HG02981 (cell line): ENCODE results near the gene CRP.
"Not testable (repeated sequence)": the region's sequence is repeated elsewhere in the genome, so short reads cannot be mapped to it uniquely, and the experiment has no call there.

Source experiments
- ATAC-seq: cut with Tn5 transposase; IDR thresholded peaks from one replicate; pipeline ENCODE4 v1.9.1; 2021; ENCODE audit warnings: mild to moderate bottlenecking, moderate library complexity; ENCODE audit not compliant: unreplicated experiment

Gene CRP

DNA sequence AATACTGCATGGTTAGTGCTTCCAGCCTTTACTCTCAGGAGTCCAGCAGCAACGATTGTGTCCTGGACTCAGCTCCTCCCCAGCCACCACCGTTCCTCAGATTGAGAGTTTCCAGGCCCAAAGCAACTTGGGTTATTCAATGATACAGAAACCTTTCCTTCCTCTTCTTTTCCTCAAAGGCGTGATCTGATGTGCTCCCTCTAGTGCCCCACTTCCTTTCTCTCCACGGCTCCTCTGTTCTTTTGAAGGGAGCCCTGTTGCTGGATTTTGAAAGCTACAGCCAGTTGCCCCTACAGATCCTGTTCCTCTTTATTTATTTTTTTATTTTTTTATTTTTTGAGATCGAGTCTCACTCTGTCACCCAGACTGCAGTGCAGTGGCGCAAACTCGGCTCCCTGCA lies 14.1 kb downstream of the CRP start:
- no peak for ATAC-seq

DNA sequence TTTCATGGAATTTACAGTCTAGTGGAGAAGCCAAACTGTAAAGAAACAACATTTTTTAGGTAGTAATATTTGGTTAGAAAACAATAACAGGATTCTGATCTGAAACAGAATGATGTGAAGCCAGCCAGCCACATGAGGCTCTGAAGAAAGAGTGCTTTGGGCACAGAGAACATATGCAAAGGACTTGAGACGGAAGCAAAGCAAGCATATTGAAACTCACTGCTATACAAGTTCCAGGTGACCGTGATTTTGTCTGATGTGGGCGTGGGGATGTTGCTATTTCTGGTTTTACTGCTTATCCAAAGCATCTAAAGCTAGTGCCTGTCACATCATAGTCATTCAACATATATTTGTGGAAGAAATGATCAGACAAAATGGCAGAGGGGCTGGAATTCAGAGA lies 14.7 kb downstream of the CRP start:
- ATAC-seq = no peak

GRCh38 chr1:159699246-159699645 lies 15.1 kb downstream of the CRP start:
- no peak for ATAC-seq

- ATAC-seq = no peak
Measured at GRCh38 chr1:159687511-159687910, 26.9 kb downstream of the CRP start.

DNA sequence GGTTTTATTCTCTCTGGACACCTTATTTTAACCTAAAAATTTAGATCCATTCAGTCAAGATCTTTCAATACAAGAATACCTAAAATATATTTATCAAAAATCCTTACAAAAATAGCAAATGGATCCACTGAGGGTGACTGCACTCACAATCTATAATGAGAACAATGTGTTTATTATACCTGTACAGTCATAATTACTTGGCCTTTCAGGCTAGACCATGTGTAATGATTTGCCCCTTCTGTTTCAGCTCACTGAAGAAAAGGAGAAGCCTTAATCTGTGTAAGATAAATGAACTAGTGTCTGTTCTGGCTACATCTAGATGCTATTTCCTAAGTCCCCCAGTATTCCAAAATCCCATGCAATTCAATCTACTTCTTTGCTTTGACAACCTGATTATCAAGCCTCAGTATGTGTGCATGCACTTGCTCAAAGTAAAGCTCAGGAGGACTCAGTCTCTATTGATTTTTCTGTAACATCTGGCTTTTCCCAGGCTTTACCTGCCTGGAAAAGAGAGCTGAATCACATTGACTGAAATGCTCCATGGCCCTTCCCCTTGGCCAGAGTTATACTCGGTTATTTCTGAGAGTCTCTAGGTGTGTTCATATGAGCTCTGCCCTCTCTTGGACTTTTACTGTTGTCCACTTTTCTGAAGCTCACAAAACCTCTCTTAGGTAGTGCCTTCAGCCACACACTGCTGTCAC lies 27.6 kb downstream of the CRP start:
- ATAC-seq = no peak

DNA sequence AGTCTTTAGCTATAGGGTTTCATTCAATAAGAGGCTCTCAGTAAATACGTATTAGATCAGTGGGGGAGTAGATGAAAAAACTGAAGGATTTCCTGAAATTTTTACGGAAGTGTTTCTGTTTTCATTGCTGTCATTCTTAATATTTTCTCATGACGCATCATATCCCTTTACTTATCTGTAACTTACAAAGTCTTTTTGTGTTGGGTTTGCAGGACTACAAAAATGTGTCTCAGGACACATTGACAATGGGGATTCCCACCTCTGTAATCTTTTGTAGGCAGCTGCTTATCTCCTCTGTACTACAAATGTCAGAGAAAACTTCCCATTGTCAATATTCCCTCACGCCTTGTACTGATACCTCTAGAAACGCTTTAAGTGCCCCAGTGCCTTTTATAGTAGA lies 35.5 kb downstream of the CRP start:
- no peak for ATAC-seq

DNA sequence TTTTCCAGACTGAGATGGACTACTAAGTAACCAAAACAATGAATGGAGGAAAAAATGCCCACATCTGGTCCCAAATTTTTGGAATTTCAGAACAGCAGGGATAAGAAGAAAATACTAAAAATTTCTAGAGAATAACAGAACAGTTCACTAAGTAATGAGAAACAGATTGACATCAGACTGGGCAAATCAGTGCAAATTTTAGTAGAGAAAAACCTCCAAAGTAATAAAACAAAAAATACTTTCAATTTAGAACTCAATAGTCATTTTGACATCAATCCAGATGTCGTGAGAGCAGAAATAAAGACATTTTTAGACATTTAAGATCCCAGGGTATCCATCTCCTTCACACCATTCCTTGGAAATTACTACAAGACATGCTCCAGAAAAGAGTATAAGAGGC lies 39.3 kb downstream of the CRP start:
- ATAC-seq = no peak

DNA sequence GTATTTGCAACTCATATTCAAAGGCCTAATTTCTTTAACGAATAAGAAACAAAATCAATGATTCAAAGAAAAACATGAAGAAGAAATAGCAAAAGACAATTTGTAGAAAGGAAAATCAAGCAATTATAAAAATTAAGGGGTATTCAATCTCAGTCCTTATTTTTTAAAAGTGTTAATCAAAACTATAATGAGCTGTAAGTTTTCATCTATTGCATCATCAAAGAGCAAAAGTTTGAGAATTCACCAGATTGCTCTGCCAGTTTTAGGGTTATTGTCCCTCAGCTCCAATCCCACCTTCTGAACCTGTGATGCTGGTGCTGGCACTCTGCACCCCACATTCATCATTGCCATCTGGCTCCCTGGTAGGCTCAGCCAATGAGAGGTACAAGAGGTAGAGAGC lies 42.0 kb downstream of the CRP start:
- ATAC-seq = not testable (repeated sequence)

- ATAC-seq = no peak
Measured at GRCh38 chr1:159669338-159669737, 45.1 kb downstream of the CRP start.

GRCh38 chr1:159668739-159669138 lies 45.6 kb downstream of the CRP start:
- ATAC-seq = no peak

- no peak for ATAC-seq
Measured at GRCh38 chr1:159664247-159664646, 50.1 kb downstream of the CRP start.

- ATAC-seq = no peak
Measured at GRCh38 chr1:159663552-159663951, 50.8 kb downstream of the CRP start.
